ENCODE data around the gene TMC5. TPM values are rescaled to one million over a fixed set of nuclear protein-coding genes. Genes with fewer than 3 reads are reported as not detected.

TMC5 gene
- total and polyA plus RNA-seq, 2 of the 13 experiments (the other 11 are each of a cell fraction or from before 2014, with no cell fraction given) = 0.09 to 0.41 TPM

- TF ChIP-seq ZNF335 (CRISPR knock-in tag; IDR thresholded peaks at IDR 0.05) = peak; percentile 95
- no peak; the same call in 1 of the 2 replicates for TF ChIP-seq ZNF615 (CRISPR knock-in tag; IDR thresholded peaks at IDR 0.05; ENCODE audit: borderline replicate concordance)
- TF ChIP-seq ZFP62 (CRISPR knock-in tag; IDR thresholded peaks at IDR 0.05) = no peak
- no peak for TF ChIP-seq ZNF496 (CRISPR knock-in tag; IDR thresholded peaks at IDR 0.05; ENCODE audit: insufficient replicate concordance)
- no peak for TF ChIP-seq ZNF142 (CRISPR knock-in tag; IDR thresholded peaks at IDR 0.05)
- no peak; the same call in 1 of the 2 replicates for TF ChIP-seq SP2 (CRISPR knock-in tag; IDR thresholded peaks at IDR 0.05)
- 0 out of 2 replicates have a peak, but pooled peaks have one; percentile 25 for TF ChIP-seq ZNF552 (CRISPR knock-in tag; IDR thresholded peaks at IDR 0.05; ENCODE audit: borderline replicate concordance)
- no peak for TF ChIP-seq SMARCC2 (IDR thresholded peaks at IDR 0.05)
- peak; percentile 91 for TF ChIP-seq KDM3A (CRISPR knock-in tag; IDR thresholded peaks at IDR 0.05; ENCODE audit: low read depth)
- no peak for TF ChIP-seq MBNL3 (CRISPR knock-in tag; conservative IDR thresholded peaks at IDR 0.05)
- TF ChIP-seq SRSF1 (optimal IDR thresholded peaks at IDR 0.05; ENCODE audit: low read depth, low read length) = peak; percentile 78
- TF ChIP-seq ZNF703 (CRISPR knock-in tag; IDR thresholded peaks at IDR 0.05; ENCODE audit: borderline replicate concordance) = no peak
- peak; percentile 69; the same call in 1 of the 2 replicates for TF ChIP-seq ZBTB25 (CRISPR knock-in tag; IDR thresholded peaks at IDR 0.05)
- no peak for TF ChIP-seq NR3C1 (CRISPR knock-in tag; IDR thresholded peaks at IDR 0.05)
- no peak for TF ChIP-seq JDP2 (CRISPR knock-in tag; IDR thresholded peaks at IDR 0.05; ENCODE audit: borderline replicate concordance)
- no peak for TF ChIP-seq ZNF460 (CRISPR knock-in tag; IDR thresholded peaks at IDR 0.05; ENCODE audit: borderline replicate concordance)
- TF ChIP-seq CBX2 (IDR thresholded peaks at IDR 0.05; ENCODE audit: low read depth, low read length) = no peak
- TF ChIP-seq CBX2 (CRISPR knock-in tag; IDR thresholded peaks at IDR 0.05; ENCODE audit: low read depth) = no peak
- TF ChIP-seq RAD51 (IDR thresholded peaks at IDR 0.05; ENCODE audit: borderline replicate concordance) = no peak
- TF ChIP-seq JUND (CRISPR knock-in tag; IDR thresholded peaks at IDR 0.05) = no peak
Measured at GRCh38 chr16:19523559-19524355, 106.1 kb downstream of the TMC5 start, which contains the start of gene CCP110 (continued).
